SK-MEL-5 (cell line): Measurements from ENCODE around the gene RCC2. TPM values are rescaled to one million over a fixed set of nuclear protein-coding genes. Genes with fewer than 3 reads are reported as not detected.

Source experiments
- DNase-seq: peaks from one replicate; pipeline ENCODE4 v3.0.0-alpha.2; 2016; ENCODE audit warnings: low read depth, low spot score
- in situ Hi-C: cut with HindIII; loops from 2 replicates; pipeline ENCODE4 v1.10.0; 2016; ENCODE audit warnings: low sequenced_read_pairs, high pct_unique_total_duplicates, low pct_unique_long_range_greater_than_20kb
- total RNA-seq: library from RNA; depleted of rRNA; stranded (reverse); fragments of >200 nt; shearing (Covaris generic); gene quantifications from 2 replicates; pipeline ENCODE4 v1.2.3, GENCODE V29; 2014; rRNA removed

The RCC2 gene
- total RNA-seq, 1 experiment from 2014 or later, result 46.3 TPM

DNA sequence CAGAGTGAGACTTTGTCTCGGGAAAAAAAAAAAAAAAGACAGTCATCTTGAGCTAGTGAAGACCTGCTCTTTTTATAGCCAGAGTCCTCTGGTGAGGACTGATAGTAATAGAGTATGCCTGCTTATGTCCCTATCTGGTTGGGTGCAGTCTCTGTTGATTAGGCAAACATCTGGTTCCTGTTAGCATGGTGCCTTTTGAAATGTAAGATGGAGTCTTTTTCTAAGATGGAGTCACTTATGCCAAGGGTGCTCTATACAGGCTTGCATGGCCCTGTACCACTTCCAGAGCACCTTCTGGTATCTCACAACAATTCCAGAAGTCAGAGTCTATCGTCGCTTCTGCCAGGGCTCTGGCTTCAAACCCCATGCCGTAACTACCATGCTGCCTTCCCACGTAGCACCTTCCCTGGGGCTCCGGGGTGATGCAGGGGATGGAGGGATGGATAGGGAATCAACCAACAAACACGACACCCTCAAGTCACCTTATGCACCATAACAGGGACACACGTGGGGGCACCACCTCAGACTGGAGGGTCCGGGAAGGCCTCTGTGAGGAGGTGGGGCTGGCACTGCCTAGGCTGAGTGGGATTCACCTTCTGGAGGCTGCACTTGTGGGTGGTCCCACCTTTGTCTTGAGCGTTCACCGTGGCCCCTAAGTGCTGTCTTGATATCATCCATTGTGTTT lies 79.1 kb downstream of the RCC2 start:
- in situ Hi-C loops, result no loop called here
- DNase-seq, result no peak

DNA sequence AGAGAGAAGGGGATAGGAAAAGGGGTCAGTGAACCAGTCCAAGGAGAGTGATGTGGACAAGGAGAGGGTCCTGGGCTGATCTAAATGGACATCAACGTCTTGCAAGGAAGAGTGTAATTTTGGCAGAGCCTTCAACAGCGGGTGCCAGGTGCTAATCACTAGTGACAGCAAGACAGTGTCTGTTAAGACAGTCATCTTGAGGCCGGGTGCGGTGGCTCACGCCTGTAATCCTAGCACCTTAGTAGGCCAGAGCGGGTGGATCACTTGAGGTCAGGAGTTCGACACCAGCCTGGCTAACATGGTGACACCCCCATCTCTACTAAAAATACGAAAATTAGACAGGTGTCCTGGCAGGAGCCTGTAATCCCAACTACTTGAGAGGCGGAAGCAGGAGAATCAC lies 79.7 kb downstream of the RCC2 start:
- DNase-seq, result no peak
- in situ Hi-C loops, result no loop called here

DNA sequence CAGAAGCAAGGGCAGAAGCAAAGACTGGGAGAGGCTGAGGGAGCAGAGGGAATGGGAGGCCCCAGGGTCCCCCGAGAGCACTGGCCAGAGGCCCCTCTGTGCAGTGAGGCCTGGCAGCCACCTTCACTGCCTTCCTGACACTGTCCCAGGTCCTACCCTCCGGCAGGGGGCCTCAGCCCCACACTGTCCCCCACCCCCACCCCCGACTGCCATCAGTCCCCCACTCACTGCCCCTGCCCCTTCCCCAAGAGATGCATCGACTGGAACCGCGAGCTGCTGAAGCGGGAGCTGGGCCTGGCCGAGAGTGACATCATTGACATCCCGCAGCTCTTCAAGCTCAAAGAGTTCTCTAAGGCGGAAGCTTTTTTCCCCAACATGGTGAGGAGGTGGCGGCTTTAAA lies 80.4 kb downstream of the RCC2 start:
- in situ Hi-C loops, result no loop called here
- DNase-seq, result no peak

DNA sequence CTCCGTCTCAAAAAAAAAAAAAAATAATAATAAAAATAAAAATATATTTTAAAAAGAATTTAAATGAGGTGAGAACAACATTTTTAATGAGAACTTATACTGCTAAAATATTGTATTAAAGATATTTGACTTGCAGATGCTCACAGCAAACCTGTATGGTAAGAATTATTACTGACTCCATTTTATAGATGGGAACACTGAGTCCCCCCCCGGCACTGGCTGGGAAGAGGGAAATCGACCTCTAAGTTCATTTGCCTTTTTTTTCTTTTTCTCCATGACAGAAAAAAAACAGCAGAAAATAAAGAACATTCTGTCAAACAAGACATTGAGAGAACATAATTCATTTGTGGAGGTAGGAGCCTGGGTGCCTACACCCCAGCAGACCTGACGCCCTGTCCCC lies 80.9 kb downstream of the RCC2 start:
- DNase-seq, result no peak
- in situ Hi-C loops, result no loop called here

Other genes starting within 250 kb of the RCC2 start
- gene PADI1, start 234.5 kb downstream of the RCC2 start, total RNA-seq, result 0.35 TPM in 1 of 2 replicates, not detected in the other
- 0.19 and 0.21 TPM in 2 replicates for gene PADI3, start 190.6 kb downstream of the RCC2 start, total RNA-seq
- gene PADI4, start 131.5 kb downstream of the RCC2 start, total RNA-seq, result not detected in 2 replicates
- gene PADI6, start 67.5 kb downstream of the RCC2 start, total RNA-seq, result not detected in 2 replicates
- gene ARHGEF10L, start 100.0 kb upstream of the RCC2 start, total RNA-seq, result 4.2 and 4.4 TPM in 2 replicates